ENCODE measurements around the gene RDX. TPM values are rescaled to one million over a fixed set of nuclear protein-coding genes. Genes with fewer than 3 reads are reported as not detected.

The RDX gene
- total RNA-seq, 1 donor from 2014 or later = 167 TPM

GRCh38 chr11:110305169-110306018 lies 9.0 kb upstream of the RDX start:
- TF ChIP-seq CTCF (conservative IDR thresholded peaks at IDR 0.05) = no peak
- Mint-ChIP-seq H3K27me3 (ENCODE audit: low read depth) (no peaks in the 10 kb centered on the region), H3K27ac (ENCODE audit: unreplicated experiment) (no peak overlapping the region), H3K4me1 (peaks cover 5% of the 10 kb centered on the region), H3K9me3 (no peaks in the 10 kb centered on the region), H3K4me3 (no peak overlapping the region), H3K36me3 (ENCODE audit: low read depth) (no peaks in the 10 kb centered on the region)
- no peak for DNase-seq (ENCODE audit: low read depth, low spot score)

DNA sequence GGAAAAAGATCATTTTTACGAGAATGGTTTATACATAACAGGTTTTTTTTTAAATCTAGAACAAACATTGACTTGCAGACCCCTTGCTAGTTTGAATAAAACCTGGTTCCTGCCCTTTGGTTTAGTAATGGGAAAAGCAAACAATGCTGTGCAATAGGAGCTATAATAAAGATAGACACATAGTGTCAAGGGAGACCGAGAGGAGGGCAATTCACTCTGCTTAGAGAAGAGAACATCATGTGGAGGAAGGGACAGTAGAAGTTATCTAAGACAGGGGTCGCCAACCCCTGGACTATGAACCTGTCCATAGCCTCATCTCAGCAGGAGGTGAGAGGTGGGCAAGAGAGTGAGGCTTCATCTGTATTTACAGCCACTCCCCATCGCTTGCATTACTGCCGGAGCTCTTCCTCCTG lies 7.0 kb upstream of the RDX start:
- H3K27ac Mint-ChIP-seq (ENCODE audit: unreplicated experiment) = no peak overlapping the region
- H3K9me3 Mint-ChIP-seq = peaks cover 2% of the 10 kb centered on the region
- DNase-seq (ENCODE audit: low read depth, low spot score) = no peak
- H3K36me3 Mint-ChIP-seq (ENCODE audit: low read depth) = no peaks in the 10 kb centered on the region
- H3K4me3 Mint-ChIP-seq = no peak overlapping the region
- H3K27me3 Mint-ChIP-seq (ENCODE audit: low read depth) = no peaks in the 10 kb centered on the region
- peaks cover 8% of the 10 kb centered on the region for H3K4me1 Mint-ChIP-seq
- no peak for TF ChIP-seq CTCF (conservative IDR thresholded peaks at IDR 0.05)

- no peaks in the 10 kb centered on the region for H3K27me3 Mint-ChIP-seq (ENCODE audit: low read depth)
- H3K4me1 Mint-ChIP-seq = peaks cover 14% of the 10 kb centered on the region
- H3K27ac Mint-ChIP-seq (ENCODE audit: unreplicated experiment) = no peak overlapping the region
- H3K9me3 Mint-ChIP-seq = peaks cover 2% of the 10 kb centered on the region
- no peak overlapping the region for H3K4me3 Mint-ChIP-seq
- DNase-seq (ENCODE audit: low read depth, low spot score) = no peak
- H3K36me3 Mint-ChIP-seq (ENCODE audit: low read depth) = no peaks in the 10 kb centered on the region
- no peak for TF ChIP-seq CTCF (conservative IDR thresholded peaks at IDR 0.05)
Observed at GRCh38 chr11:110301577-110301976, 5.2 kb upstream of the RDX start.

- Mint-ChIP-seq H3K4me1 (peaks cover 14% of the 10 kb centered on the region), H3K36me3 (ENCODE audit: low read depth) (no peaks in the 10 kb centered on the region), H3K4me3 (no peak overlapping the region), H3K9me3 (peaks cover 2% of the 10 kb centered on the region), H3K27ac (ENCODE audit: unreplicated experiment) (no peak overlapping the region), H3K27me3 (ENCODE audit: low read depth) (no peaks in the 10 kb centered on the region)
- DNase-seq (ENCODE audit: low read depth, low spot score) = no peak
- no peak for TF ChIP-seq CTCF (conservative IDR thresholded peaks at IDR 0.05)
Observed at GRCh38 chr11:110301032-110301431, 4.6 kb upstream of the RDX start.

GRCh38 chr11:110299006-110299785 lies 2.8 kb upstream of the RDX start:
- no peak for TF ChIP-seq CTCF (conservative IDR thresholded peaks at IDR 0.05)
- H3K4me3 Mint-ChIP-seq = no peak overlapping the region
- H3K36me3 Mint-ChIP-seq (ENCODE audit: low read depth) = no peaks in the 10 kb centered on the region
- DNase-seq (ENCODE audit: low read depth, low spot score) = no peak
- no peaks in the 10 kb centered on the region for H3K27me3 Mint-ChIP-seq (ENCODE audit: low read depth)
- H3K9me3 Mint-ChIP-seq = peaks cover 2% of the 10 kb centered on the region
- H3K4me1 Mint-ChIP-seq = peaks cover 29% of the 10 kb centered on the region
- no peak overlapping the region for H3K27ac Mint-ChIP-seq (ENCODE audit: unreplicated experiment)
